ENCODE measurements around the gene EPX. TPM values are rescaled to one million over a fixed set of nuclear protein-coding genes. Genes with fewer than 3 reads are reported as not detected.

Gene EPX
- polyA plus RNA-seq, 3 donors, result not detected

DNA sequence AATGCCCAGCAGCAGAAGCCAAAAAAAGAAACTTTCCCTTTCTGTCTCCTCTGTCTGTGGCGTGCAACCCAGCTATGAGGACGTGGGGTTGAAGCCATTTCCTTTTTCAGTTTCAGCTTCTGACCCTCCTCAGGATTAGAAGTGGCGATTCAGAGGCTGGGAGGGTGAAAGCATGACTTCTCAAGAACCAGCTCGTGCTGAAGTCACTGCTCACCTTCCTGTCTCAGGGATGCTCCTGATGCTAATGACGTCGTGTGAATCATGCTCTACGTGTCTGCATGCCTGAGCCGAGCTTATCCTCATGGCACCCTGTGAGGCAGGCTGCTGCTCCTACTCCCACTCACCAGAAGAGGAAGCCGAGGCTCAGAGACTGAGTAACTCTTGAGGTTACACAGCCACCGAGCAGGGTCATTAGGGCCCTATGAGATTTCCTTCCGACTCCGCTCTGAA is 40.2 kb downstream of the EPX start:
- no peaks in the 10 kb centered on the region for H4K20me1 ChIP-seq (ENCODE audit: insufficient read depth, low read length)
- TF ChIP-seq CTCF (IDR thresholded peaks at IDR 0.05), result no peak
- DNase-seq, result peak; percentile 94 to 99 (median 96)
- Mint-ChIP-seq H3K4me3 (peak overlapping the region; percentile 75 to 90), H3K27ac (peak overlapping the region; percentile 91 to 97 (median 93)), H3K36me3 (no peaks in the 10 kb centered on the region), H3K9me3 (peaks cover 0 to 1% (median 0%) of the 10 kb centered on the region in 7 donors), H3K4me1 (peaks cover 32% of the 10 kb centered on the region), H3K27me3 (ENCODE audit: low read depth in 3 of 3) (peaks cover 26 to 37% (median 29%) of the 10 kb centered on the region in 3 donors)
- peak overlapping the region; percentile 83 to 90 for H3K27ac ChIP-seq (ENCODE audit: low read depth in 1 of 2, low read length in 2 of 2)
- no peaks in the 10 kb centered on the region for H3K36me3 ChIP-seq (replicated peaks in 1 of 2; ENCODE audit: control insufficient read depth in 1 of 2, insufficient read depth in 2 of 2, low read length in 2 of 2)
- H3K4me1 ChIP-seq (ENCODE audit: control insufficient read depth in 1 of 2, insufficient read depth in 2 of 2, low read length in 2 of 2), result peaks cover 27 to 35% of the 10 kb centered on the region in 2 donors
- intact Hi-C loops (cut with micrococcal nuclease), result loop anchor here in 1 of 2 donors (2.0 kb wide), 1 partner anchor 14 kb away; the partner anchor contains the start of gene MKS1
- no peaks in the 10 kb centered on the region for H3K9me3 ChIP-seq (replicated peaks in 1 of 2; ENCODE audit: control insufficient read depth in 1 of 2, insufficient read depth in 1 of 2, low read length in 2 of 2)
- H3K27me3 ChIP-seq (ENCODE audit: control insufficient read depth in 2 of 2, insufficient read depth in 2 of 2, low read length in 2 of 2), result peaks cover 6 to 17% of the 10 kb centered on the region in 2 donors
- 20% methylated on average over 12 of the region's 12 CpGs for WGBS (ENCODE audit: insufficient coverage)
- H3K4me3 ChIP-seq (replicated peaks in 1 of 3; ENCODE audit: low read depth in 2 of 3, low read length in 3 of 3), result peak overlapping the region; percentile 18 to 68 (median 29)
- H3K9ac ChIP-seq (ENCODE audit: insufficient read depth, low read length, poor library complexity, severe bottlenecking), result peak overlapping the region; percentile 54
- H3K4me2 ChIP-seq (replicated peaks; ENCODE audit: extremely low read depth, low read length, poor library complexity, severe bottlenecking), result peak overlapping the region; percentile 61
- peak overlapping the region; percentile 76 for H2AFZ ChIP-seq (ENCODE audit: insufficient read depth, low read depth, low read length, poor library complexity, severe bottlenecking)
- H3K79me2 ChIP-seq (ENCODE audit: insufficient read depth, low read length), result no peaks in the 10 kb centered on the region

- no peaks in the 10 kb centered on the region for H3K9me3 ChIP-seq (replicated peaks in 1 of 2; ENCODE audit: control insufficient read depth in 1 of 2, insufficient read depth in 1 of 2, low read length in 2 of 2)
- H3K4me1 ChIP-seq (ENCODE audit: control insufficient read depth in 1 of 2, insufficient read depth in 2 of 2, low read length in 2 of 2), result peaks cover 30 to 39% of the 10 kb centered on the region in 2 donors
- no peaks in the 10 kb centered on the region for H3K79me2 ChIP-seq (ENCODE audit: insufficient read depth, low read length)
- H3K9ac ChIP-seq (ENCODE audit: insufficient read depth, low read length, poor library complexity, severe bottlenecking), result no peak overlapping the region
- H3K27ac ChIP-seq (ENCODE audit: low read depth in 1 of 2, low read length in 2 of 2), result peak overlapping the region in 1 of 2 donors; percentile 90
- peak overlapping the region; percentile 61 for H3K4me2 ChIP-seq (replicated peaks; ENCODE audit: extremely low read depth, low read length, poor library complexity, severe bottlenecking)
- TF ChIP-seq CTCF (IDR thresholded peaks at IDR 0.05), result no peak
- peaks cover 6 to 21% of the 10 kb centered on the region in 2 donors for H3K27me3 ChIP-seq (ENCODE audit: control insufficient read depth in 2 of 2, insufficient read depth in 2 of 2, low read length in 2 of 2)
- Mint-ChIP-seq H3K27me3 (ENCODE audit: low read depth in 3 of 3) (peaks cover 27 to 38% (median 28%) of the 10 kb centered on the region in 3 donors), H3K4me3 (peak overlapping the region in 1 of 2 donors; percentile 39), H3K36me3 (no peaks in the 10 kb centered on the region), H3K27ac (peak overlapping the region in 6 of 7 donors; percentile 7 to 97 (median 55)), H3K4me1 (peaks cover 35% of the 10 kb centered on the region), H3K9me3 (peaks cover 0 to 1% (median 0%) of the 10 kb centered on the region in 7 donors)
- intact Hi-C loops (cut with micrococcal nuclease), result loop anchor here in 1 of 2 donors (2.0 kb wide), 1 partner anchor 15 kb away; the partner anchor contains the start of gene MKS1
- DNase-seq, result peak; percentile 40 to 64 (median 57)
- WGBS (ENCODE audit: insufficient coverage), result no CpG with 5 or more reads among the region's 3 CpGs
- no peaks in the 10 kb centered on the region for H4K20me1 ChIP-seq (ENCODE audit: insufficient read depth, low read length)
- H3K4me3 ChIP-seq (replicated peaks in 1 of 3; ENCODE audit: low read depth in 2 of 3, low read length in 3 of 3), result peak overlapping the region in 1 of 3 experiments; percentile 68
- H3K36me3 ChIP-seq (replicated peaks in 1 of 2; ENCODE audit: control insufficient read depth in 1 of 2, insufficient read depth in 2 of 2, low read length in 2 of 2), result no peaks in the 10 kb centered on the region
- peak overlapping the region; percentile 25 for H2AFZ ChIP-seq (ENCODE audit: insufficient read depth, low read depth, low read length, poor library complexity, severe bottlenecking)
These were observed 41.0 kb downstream of the EPX start for GRCh38 chr17:58233543-58233942.

All from CD14-positive monocyte (primary cell).